Jurkat, Clone E6-1 (cell line): ENCODE results near the gene CBX7.
"Not testable (repeated sequence)": the region's sequence is repeated elsewhere in the genome, so short reads cannot be mapped to it uniquely, and the experiment has no call there.

ENCODE experiments used
- DNase-seq: peaks from one replicate; pipeline ENCODE4 v3.0.0-alpha.2; 2011; ENCODE audit warnings: low read depth, low spot score
- H3K4me3 ChIP-seq: 2 replicates; pipeline ENCODE4 v1.5.1; 2011; ENCODE audit warnings: mild to moderate bottlenecking, low read length, control low read depth, moderate library complexity

The CBX7 gene

DNA sequence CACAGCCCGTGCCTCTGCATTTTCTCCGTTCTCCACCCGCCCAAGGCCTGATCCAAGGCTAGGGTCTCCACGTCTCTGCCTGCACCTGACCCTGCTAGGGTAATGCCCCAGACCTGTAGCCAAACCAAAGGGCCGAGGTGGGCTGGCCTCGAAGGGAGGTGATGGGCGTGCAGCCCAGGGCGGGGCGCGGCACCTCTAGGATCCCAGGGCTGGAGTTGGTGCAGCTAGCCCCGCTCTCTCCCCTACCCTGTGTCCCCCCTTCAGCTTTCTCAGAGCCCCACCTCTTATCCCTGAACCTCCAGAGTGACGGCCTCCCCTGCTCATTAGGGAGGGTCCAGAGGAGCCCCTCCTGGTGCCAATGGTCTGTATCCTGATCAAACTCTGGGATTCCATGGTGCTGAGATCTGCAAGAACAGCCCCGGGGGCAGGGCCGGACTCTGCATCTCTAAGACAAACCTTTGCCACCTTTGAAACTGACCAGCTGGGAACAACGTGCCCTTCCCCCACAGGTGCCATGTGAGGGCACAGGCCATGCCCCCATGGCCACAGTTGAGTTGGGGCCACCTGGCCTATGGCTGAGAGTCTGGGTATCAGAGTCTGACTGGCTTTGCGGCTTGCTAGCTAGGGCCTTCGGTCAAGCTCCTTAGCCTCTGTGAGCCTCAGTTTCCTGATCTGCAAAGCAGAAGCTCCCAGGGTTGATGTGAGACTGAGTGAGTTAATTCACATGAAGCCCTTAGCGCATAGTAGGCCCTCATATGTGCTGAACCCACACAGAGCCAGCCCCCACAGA, 23.1 kb upstream of the CBX7 start:
- DNase-seq: no peak
- H3K4me3 ChIP-seq: no peak overlapping the region

DNA sequence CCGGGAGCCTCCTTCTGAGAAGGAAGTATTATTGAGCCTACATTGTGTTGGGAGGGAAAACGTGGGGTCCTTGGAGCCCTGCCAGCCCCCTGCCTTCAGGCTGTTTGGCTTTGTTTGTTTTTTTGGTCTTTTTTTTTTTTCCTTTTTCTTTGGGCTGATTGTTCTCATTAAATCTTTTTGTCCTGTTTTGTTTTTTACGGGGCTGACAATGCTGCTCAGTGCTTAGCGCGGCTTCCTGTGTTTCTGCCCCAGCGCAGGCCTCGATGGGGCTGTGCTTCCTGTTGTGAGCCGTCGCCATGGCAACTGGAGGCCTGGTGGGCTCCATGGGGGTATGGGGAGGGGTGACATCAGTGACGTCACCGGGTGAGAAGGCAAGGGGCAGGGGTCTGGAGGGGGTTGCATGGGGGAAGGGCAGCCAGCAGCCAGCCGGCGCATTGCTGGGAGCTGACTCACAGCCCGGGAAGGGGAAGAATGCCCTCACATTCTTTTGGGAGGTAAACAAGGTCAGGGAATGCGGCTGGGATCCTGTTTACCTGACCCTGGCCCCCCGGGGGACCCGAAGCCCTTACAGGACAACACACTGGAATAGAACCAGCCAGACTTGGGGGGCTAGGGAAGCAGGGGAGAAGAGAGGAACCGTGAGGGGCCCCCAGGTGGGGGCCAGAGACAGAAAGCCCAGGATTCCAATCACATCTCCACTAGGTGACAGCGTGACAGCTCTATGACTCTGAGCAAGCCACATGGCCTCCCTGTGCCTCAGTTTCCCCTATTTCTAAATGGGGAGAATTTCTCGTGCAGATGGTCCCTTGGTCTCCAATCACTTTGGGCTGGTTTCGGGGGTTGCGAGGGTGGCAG, 22.2 kb upstream of the CBX7 start:
- DNase-seq: peak; percentile 66

DNA sequence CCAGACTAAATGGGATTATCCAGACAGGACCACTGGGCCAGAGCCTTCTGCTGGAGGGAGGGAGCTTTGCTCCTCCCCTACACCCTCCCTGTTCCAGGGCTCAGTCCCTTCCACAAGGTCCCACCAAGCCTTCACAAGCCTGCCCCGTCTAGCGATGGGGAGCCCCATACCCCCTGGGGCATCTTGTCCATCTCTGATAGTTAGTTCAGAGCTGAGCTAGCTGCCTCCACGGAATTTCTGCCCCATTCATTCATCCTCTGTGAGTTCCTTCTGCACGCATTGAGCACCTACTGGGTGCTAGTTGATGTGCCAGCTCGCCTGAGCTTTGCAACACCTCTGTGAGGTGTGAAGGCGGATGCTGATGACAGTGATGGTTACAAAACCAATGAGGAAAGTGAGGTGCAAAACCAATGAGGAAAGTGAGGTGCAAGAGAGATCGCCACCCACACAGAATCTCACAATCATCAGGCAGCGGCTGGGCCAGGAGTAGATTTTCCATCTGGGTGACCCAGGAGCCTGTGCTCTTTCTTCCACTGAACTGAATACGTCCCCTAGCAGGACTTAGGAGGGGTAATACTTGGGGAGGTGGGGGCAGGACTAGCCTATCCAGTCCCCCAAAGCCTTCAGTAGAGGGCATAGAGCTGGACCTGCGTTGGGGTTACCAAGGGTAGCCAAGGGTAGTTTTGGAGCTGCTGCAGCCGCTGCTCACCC, 21.5 kb upstream of the CBX7 start:
- DNase-seq: no peak
- no peak overlapping the region for H3K4me3 ChIP-seq

More for the DNA sequence above, 22.2 kb upstream of the CBX7 start:
- no peak overlapping the region for H3K4me3 ChIP-seq

DNA sequence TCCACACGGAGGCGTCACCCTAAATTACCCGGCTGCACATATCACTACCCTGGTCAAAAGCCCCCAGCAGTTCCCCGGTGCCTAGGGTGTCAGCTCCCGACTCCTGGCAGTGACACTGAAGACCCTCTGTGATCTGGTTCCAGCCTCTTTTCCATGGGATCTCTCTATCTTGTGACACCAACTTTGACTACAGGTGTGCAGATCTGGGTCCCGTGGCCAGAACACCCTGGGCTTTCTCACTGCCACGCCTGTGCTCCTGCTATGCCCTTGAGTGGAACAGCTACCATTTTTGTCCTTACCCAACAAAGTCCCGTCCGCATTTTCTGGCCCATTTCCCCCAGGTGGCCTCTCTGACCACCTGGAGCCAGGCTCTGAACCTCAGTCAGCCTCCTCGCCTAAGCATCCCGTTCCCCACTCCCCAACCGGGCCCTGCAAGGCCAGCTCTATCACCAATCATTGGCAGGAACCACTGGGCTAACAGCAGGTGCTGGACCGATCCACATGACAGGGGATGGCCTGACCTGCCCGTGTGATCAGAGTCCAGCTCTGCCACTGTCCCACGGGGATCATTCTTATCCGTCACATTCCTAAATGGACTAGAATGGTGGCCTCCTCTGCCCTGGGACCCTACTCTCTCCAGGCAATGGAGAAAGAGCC, 20.7 kb upstream of the CBX7 start:
- DNase-seq: no peak
- no peak overlapping the region for H3K4me3 ChIP-seq

DNA sequence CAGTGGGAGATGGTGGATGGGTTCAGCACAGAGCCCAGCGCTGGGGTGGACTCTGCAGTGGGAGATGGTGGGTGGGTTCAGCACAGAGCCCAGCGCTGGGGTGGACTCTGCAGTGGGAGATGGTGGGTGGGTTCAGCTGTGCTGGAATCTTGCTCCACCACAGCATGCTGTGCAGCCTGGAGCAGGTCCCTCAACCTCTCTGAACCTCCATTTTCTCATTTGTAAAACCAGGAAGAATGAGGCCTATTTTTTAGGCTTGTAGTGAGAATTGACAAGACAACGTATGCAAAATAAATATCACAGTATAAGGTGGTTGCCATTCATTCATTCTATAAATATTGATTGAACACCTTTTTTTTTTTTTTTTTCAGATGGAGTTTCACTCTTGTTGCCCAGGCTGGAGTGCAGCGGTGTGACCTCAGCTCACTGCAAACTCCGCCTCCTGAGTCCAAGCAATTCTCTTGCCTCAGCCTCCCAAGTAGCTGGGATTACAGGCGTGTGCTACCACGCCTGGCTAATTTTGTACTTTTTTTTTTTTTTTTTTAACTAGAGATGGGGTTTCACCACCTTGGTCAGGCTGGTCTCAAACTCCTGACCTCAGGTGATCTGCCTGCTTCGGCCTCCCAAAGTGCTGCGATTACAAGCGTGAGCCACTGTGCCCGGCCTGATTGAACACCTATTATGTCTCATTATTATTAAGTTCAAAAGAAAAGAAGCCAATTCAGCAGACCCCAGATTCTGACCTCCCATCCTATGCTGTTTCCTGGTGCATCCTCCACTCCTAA, 20.0 kb upstream of the CBX7 start:
- H3K4me3 ChIP-seq, DNase-seq: not testable (repeated sequence)

DNA sequence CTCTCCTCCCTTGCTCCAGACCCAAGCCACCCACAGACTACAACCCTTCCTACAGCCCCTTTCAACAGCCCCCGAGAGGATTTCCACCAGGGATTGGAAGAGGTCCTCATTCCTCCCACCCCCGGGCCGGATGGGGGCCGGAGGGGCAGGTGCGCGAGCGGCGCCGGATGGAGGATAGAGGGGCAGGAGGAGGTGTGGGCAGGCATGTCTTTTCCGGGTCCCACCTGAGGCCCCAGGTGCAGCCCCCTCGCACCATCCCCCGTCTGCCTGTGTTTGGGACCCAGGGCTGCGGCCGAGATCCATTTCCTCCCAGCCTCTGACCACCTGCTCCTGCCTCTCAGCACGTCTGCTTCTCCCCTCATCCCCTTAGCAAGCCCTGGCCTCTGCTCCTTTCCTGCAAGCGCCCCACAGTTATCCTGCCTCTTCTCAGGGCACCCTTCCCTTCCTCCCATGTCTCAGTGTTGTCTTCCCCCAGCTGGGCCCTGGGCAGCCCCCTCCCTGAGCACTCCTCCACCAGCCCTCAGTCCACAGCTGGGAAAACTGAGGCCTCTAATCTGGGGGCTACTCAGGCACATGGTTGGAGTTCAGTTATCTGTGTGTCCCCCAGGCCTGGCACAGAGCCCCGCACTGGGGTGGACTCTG, 19.3 kb upstream of the CBX7 start:
- no peak overlapping the region for H3K4me3 ChIP-seq
- DNase-seq: no peak

DNA sequence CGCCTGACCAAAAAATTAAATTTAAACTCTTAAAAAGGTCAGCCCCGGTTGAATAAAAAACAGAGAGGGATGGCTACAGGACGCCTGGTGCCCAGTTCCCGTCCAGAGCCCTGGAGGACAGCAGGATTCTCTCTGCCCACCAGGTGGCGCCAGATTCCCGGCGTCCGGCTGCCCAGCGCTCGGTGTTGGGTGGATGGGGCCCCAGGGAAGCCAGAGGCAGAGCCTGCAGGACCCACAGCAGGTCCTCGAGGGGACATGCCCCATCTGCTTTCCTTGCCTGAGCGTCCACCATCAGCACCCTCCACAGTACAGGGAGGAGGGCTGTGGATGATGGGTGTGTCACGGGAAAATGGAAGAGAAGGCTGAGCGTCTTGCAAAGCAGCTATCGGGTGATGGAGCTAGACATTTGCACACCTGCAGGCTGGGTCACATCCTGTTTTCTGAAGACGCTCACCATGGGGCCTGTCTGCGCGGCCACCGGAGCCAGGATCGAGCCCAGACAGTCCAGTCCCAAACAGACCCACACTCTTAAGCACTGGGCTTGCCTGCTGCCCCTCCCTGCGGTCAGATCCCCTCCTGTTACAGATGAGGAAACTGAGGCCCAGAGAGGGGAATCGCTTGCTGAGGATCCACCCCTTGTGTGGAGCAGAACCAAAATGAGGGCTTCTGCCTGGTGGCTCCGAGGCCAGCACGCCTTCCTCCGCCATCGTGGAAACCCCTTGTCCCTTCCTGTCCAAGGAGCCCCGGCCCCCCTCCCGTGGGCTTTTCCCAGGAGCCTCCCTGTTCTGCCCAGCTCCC, 18.5 kb upstream of the CBX7 start:
- H3K4me3 ChIP-seq: peak overlapping the region; percentile 43
- DNase-seq: peak; percentile 44

DNA sequence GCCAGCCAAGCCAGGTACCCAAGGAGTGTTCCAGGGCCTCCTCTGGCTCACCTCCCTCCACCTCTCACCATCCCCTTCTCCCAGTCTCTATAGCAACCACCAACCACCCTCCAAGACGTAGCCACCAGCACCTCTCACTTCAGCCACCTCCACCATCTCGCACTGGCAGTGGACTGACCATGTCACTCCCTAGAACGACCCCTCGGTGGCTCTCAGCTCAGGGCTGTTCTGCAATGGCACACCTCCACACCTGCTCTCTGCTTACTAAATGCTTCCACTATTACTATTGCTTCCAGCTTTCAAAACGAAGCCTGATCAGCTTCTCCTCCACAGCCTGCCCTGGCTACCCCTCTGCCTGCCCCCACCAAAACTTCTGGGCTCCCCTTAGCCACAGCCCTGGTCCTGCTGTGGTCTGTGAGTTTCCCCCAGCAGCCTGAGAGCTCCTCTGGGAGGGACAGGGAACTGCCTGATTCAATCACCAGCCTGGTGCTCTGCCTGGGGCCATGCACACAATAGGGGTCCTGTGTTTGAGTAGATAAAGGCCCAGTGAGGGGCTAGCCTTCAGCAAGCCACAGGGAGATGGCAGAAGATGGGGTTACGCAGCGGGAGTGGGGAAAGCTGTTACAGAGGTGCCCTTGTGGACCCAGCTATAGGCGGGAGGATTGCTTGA, 17.5 kb upstream of the CBX7 start:
- DNase-seq: no peak
- H3K4me3 ChIP-seq: no peak overlapping the region

DNA sequence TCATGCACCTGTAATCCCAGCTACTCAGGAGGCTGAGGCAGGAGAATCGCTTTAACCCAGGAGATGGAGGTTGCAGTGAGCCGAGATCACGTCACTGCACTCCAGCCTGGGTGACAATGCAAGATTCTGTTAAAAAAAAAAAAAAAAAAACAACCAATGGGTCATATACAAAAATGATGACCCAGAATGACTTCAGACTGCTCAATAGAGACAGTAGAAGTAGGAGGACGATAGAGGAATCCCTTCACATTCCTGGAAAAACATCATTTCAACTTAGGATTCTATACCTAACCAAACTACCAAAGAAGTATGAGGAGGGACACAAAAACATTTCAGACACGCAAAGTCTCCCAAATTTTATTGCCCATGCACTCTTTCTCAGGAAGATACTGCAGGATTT, 14.1 kb upstream of the CBX7 start:
- no peak for DNase-seq
- no peak overlapping the region for H3K4me3 ChIP-seq

DNA sequence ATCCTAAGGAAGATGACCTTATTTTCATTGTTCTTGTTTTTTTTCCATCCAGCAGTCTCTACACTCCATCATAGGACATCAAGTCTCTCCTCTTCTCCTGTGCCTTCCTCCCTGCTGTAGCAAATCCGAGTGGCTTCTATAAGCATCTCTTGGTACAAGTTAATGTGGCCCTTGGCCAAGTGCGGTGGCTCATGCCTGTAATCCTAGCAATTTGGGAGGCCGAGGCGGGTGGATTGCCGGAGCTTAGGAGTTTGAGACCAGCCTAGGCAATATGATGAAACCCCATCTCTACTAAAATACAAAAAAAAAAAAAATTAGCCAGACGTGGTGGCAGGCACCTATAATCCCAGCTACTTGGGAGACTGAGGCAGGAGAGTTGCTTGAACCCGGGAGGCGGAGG, 3.6 kb upstream of the CBX7 start:
- not testable (repeated sequence) for H3K4me3 ChIP-seq, DNase-seq

DNA sequence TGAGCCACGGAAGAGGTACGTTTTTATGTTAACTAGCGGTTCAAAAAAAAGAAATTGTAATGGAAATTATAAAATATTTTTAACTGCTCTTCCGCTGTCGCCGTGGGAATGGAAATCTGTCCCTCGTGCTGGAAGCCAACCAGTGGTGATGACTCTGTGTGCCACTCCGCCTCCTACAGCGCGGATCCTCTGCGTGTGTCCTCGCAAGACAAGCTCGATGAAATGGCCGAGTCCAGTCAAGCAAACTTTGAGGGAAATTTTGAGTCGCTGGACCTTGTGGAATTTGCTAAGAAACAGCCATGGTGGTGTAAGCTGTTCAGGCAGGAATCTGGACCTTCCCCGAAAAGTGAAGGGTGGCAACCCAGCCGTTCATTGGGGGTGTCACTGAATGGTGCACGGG, 2.9 kb upstream of the CBX7 start:
- DNase-seq: no peak

DNA sequence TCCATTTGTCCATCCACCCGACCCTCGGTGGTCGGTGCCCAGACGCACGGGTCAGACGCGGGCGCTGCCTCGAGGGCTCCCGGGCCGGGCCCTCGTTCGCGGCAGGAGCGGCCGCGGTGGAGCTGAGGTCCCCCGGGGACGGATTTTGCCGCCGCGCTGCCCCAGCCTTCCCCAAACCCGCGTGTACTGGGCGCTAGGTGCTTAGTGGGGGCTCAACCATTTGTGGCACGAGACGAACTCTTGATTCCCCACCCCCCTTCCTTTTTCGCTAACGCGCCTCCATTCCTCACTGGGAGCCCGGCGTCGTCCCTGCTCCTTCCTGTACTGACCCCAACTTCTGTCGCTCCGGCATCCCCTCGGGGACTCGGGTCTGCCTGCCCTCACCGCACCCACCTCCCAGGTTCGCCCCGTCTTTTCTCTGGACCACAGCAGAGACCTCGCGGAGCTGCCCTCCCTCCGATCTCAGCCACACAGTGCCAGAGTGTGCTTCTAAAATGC, 789 bp upstream of the CBX7 start:
- DNase-seq: no peak
- peak overlapping the region; percentile 63 for H3K4me3 ChIP-seq

More for the DNA sequence above, 2.9 kb upstream of the CBX7 start:
- H3K4me3 ChIP-seq: no peak overlapping the region

DNA sequence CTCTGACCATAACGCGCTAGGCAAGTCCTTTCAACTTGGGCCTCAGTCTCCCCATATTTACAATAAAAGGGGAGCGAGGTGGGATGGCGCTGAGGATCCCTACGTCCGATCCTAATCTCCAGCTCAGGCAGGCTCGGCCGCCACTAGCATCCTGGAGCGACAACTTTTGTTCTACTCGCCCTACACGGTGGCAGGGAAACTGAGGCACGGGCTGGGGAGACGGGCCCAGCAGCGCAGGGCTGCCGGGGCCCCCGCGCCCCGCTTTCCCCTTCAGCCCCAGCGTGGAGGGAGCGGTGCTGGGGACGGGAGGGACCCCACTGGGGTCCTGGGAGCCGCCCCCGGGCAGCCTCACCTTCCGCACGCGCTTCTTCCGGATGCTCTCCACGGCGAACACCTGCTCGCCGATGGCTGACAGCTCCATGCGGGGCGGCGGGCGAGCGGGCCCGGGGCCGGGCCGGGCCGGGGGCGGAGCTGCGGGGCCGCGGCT, 413 bp downstream of the CBX7 start:
- no peak for DNase-seq
- peak overlapping the region; percentile 58 for H3K4me3 ChIP-seq

DNA sequence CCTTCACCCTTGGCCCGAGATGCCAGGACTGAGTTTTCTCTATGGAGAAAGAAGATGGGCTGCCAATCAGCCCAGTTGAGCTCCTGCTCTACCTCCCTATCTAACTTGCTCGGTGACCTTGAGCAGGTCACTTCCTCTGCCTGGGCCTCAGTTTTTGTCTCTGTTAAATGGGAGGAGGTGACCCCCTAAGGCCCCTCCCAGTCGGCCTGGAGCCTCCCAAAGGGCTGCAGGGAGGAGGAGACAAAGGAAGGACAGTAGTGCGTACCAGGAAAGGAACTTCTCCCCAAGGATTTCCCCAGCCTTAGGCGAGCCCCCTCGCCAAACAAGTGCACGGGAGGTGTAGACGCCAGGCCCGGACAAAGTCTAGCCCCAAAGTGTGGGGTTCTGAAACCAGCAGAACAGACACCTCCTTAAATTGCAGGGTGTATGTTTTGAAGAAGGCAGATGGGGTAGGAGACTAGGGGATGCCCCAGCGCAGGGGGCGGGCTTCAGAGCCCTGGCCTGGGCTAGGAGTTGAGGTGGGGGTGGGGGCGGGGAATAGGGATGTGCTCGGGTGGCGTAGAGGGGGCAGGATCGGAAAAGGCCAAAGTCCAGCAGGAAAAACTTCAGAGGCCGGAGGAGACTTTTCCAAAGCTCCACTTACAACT, 1.0 kb downstream of the CBX7 start:
- DNase-seq: no peak
- peak overlapping the region; percentile 58 for H3K4me3 ChIP-seq

DNA sequence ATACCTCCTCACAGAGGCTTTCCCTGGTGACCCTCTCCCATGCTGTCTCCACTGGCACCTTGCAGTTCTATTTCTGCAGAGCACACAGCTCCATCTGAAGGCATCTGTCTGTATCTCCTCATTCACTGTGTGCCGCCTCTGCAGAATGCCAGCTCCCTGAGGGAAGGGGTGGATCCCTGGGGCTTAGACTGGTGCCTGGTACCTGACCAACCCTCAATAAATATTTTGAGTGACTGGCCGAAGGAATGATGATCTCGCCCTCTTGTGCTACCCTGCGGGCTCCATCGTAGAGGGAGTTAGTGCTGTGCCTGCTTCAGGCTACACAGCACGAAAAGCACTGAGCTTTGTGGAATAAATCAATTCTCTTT, 1.6 kb downstream of the CBX7 start:
- H3K4me3 ChIP-seq: no peak overlapping the region
- DNase-seq: no peak
